ENCODE data around the gene LAMTOR1.
A peak's percentile ranks its signal among the peaks of the same experiment; 100 is the strongest.
"Not testable (repeated sequence)": the region's sequence is repeated elsewhere in the genome, so short reads cannot be mapped to it uniquely, and the experiment has no call there.

The LAMTOR1 gene

GRCh38 chr11:72102946-72103753, at the start of gene LAMTOR1:
Gene LAMTOR1, minus strand, starts transcription at chr11:72103297. Its CDS starts 73 bp downstream, at chr11:72103224.
- DNase-seq: peak; percentile 95 to 97

GRCh38 chr11:72150882-72151281, 47.8 kb upstream of the LAMTOR1 start:
- no peak for DNase-seq

- DNase-seq: no peak
These were observed 43.5 kb upstream of the LAMTOR1 start for GRCh38 chr11:72146625-72147024.

GRCh38 chr11:72144807-72145565, 41.9 kb upstream of the LAMTOR1 start:
- no peak for DNase-seq

GRCh38 chr11:72142543-72142942, 39.4 kb upstream of the LAMTOR1 start:
- not testable (repeated sequence) for DNase-seq

GRCh38 chr11:72142086-72142485, 39.0 kb upstream of the LAMTOR1 start:
- DNase-seq: not testable (repeated sequence)

- peak in 1 of 2 donors; percentile 13 for DNase-seq
These were observed 38.0 kb upstream of the LAMTOR1 start for GRCh38 chr11:72141066-72141465.

GRCh38 chr11:72140661-72141060, 37.6 kb upstream of the LAMTOR1 start:
- no peak for DNase-seq

GRCh38 chr11:72139500-72139899, 36.4 kb upstream of the LAMTOR1 start:
- DNase-seq: no peak

- no peak for DNase-seq
These were observed 35.8 kb upstream of the LAMTOR1 start for GRCh38 chr11:72138821-72139390.

- DNase-seq: no peak
These were observed 33.7 kb upstream of the LAMTOR1 start for GRCh38 chr11:72136684-72137262.

GRCh38 chr11:72135891-72136683, 33.0 kb upstream of the LAMTOR1 start:
- no peak for DNase-seq

- not testable (repeated sequence) for DNase-seq
These were observed 32.4 kb upstream of the LAMTOR1 start, which contains the start of gene FOLR3 for GRCh38 chr11:72135473-72135872. Gene FOLR3, plus strand, starts transcription at chr11:72135725. Its CDS starts 228 bp downstream, at chr11:72135953.

GRCh38 chr11:72132646-72133045, 29.5 kb upstream of the LAMTOR1 start:
- no peak for DNase-seq

GRCh38 chr11:72129381-72129780, 26.3 kb upstream of the LAMTOR1 start:
- DNase-seq: no peak

- DNase-seq: no peak
These were observed 24.8 kb upstream of the LAMTOR1 start for GRCh38 chr11:72127923-72128322.

GRCh38 chr11:72125956-72126355, 22.9 kb upstream of the LAMTOR1 start:
- DNase-seq: no peak

- no peak for DNase-seq
These were observed 20.9 kb upstream of the LAMTOR1 start for GRCh38 chr11:72124046-72124445.

GRCh38 chr11:72123117-72123653, 20.1 kb upstream of the LAMTOR1 start:
- DNase-seq: no peak

GRCh38 chr11:72122607-72123006, 19.5 kb upstream of the LAMTOR1 start:
- DNase-seq: no peak

- no peak for DNase-seq
These were observed 17.8 kb upstream of the LAMTOR1 start for GRCh38 chr11:72120930-72121329.

- DNase-seq: no peak
These were observed 16.1 kb upstream of the LAMTOR1 start for GRCh38 chr11:72119198-72119597.

Measured in stimulated activated CD4-positive, alpha-beta T cell treated with anti-CD3 and anti-CD28 coated beads, Interleukin-2, amount 100 ng/mL, for 48 hours (primary cell).